HG03457 (cell line): ENCODE results near the gene RNU6-9.
"Not testable (repeated sequence)": the region's sequence is repeated elsewhere in the genome, so short reads cannot be mapped to it uniquely, and the experiment has no call there.

Experiments
- ATAC-seq: cut with Tn5 transposase; IDR thresholded peaks from one replicate; pipeline ENCODE4 v1.9.1; 2021; ENCODE audit warnings: moderate number of reproducible peaks; ENCODE audit not compliant: unreplicated experiment

RNU6-9 gene

GRCh38 chr19:876780-877314, 16.4 kb upstream of the RNU6-9 start:
- no peak for ATAC-seq

DNA sequence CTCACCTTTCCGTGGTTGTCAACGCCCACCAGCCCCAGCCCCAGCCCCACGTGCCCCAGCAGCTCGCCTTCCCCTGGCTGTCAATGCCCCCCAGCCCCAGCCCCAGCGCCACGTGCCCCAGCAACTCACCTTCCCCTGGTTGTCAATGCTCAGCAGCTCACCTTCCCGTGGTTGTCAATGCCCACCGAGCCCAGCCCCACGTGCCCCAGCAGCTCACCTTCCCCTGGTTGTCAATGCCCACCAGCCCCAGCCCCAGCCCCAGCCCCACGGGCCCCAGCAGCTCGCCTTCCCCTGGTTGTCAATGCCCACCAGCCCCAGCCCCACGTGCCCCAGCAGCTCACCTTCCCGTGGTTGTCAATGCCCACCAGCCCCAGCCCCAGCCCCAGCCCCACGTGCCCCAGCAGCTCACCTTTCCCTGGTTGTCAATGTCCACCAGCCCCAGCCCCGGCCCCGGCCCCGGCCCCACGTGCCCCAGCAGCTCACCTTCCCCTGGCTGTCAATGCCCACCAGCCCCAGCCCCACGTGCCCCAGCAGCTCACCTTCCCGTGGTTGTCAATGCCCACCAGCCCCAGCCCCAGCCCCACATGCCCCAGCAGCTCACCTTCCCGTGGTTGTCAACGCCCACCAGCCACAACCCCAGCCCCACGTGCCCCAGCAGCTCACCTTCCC, 15.2 kb upstream of the RNU6-9 start:
- not testable (repeated sequence) for ATAC-seq

DNA sequence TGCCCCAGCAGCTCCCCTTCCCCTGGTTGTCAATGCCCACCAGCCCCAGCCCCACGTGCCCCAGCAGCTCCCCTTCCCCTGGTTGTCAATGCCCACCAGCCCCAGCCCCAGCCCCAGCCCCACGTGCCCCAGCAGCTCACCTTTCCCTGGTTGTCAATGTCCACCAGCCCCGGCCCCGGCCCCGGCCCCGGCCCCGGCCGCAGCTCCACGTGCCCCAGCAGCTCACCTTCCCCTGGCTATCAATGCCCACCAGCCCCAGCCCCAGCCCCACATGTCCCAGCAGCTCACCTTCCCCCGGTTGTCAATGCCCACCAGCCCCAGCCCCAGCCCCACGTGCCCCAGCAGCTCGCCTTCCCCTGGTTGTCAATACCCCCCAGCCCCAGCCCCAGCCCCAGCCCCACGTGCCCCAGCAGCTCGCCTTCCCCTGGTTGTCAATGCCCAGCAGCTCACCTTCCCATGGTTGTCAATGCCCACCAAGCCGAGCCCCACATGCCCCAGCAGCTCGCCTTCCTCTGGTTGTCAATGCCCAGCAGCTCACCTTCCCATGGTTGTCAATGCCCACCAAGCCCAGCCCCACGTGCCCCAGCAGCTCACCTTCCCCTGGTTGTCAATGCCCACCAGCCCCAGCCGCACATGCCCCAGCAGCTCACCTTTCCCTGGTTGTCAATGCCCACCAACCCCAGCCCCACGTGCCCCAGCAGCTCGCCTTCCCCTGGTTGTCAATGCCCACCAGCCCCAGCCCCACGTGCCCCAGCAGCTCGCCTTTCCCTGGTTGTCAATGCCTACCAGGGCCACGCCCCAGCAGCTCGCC, 14.3 kb upstream of the RNU6-9 start:
- ATAC-seq, result not testable (repeated sequence)

- no peak for ATAC-seq
Measured at GRCh38 chr19:879711-880438, 13.4 kb upstream of the RNU6-9 start.

- ATAC-seq, result no peak
Measured at GRCh38 chr19:881385-882071, 11.8 kb upstream of the RNU6-9 start.

DNA sequence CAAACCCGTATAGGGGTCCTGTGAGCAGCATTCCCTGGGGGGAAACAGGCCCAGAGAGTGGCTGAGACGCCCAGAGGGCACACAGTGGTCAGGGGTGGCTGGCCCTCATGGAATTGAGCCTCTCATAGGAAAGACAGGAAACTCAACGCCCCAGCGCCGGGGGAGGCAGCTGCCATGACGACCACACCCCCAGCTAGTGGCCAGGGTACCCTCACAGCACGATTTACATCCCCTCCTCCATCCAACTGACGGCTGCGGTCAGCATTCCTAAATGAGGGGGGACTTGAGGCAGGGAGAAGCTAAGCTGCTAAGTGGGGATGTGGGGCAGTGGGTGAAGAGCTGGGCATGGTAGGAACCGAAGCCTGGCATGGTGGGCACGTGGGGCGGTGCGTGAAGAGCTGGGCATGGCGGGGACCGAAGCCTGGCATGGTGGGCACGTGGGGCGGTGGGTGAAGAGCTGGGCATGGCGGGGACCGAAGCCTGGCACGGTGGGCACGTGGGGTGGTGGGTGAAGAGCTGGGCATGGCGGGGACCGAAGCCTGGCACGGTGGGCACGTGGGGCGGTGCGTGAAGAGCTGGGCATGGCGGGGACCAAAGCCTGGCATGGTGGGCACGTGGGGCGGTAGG, 10.3 kb upstream of the RNU6-9 start:
- ATAC-seq, result no peak

GRCh38 chr19:883661-884211, 9.5 kb upstream of the RNU6-9 start:
- ATAC-seq, result no peak

DNA sequence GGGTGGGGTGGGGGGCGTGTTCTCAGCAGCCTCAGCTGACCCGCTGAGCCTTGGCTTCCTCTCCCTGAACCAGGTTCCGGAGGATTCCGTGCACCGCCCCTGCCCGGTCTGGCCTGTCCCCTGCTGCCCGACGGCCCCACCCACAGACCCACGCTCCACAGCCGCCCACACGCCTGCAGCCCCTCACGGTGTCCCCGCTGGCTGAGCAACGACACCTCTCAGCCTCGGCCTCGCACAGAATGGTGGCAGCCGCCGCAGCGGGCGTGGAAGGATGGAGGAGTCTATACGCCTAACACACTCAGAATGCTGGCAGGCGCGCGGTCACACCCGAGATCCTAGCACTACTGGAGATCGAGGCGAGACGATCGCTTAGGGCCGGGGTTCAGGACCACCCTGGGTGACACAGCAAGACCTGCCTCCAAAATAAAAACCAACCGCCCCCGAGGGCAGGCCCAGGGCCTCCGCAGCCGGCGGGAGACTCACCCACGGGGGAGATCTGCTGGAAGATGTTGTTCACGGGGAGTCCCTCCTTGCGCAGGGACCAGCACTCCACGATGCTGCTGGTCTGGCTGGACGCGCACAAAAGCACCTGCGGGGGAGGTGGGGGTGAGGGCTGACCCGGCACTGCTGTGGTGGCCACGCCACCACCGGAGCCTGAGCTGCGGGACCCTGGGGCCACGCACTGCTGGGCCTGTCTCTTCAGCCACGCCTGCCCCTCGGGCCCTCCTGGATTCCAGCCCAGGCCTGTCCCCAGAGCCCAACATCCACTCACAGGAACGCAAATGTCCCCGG, 8.7 kb upstream of the RNU6-9 start:
- ATAC-seq, result no peak

GRCh38 chr19:885536-886224, 7.6 kb upstream of the RNU6-9 start:
- ATAC-seq, result no peak

GRCh38 chr19:887072-887471, 6.2 kb upstream of the RNU6-9 start:
- ATAC-seq, result no peak

GRCh38 chr19:887599-887998, 5.7 kb upstream of the RNU6-9 start:
- ATAC-seq, result no peak

GRCh38 chr19:888581-889385, 4.5 kb upstream of the RNU6-9 start:
- ATAC-seq, result no peak

DNA sequence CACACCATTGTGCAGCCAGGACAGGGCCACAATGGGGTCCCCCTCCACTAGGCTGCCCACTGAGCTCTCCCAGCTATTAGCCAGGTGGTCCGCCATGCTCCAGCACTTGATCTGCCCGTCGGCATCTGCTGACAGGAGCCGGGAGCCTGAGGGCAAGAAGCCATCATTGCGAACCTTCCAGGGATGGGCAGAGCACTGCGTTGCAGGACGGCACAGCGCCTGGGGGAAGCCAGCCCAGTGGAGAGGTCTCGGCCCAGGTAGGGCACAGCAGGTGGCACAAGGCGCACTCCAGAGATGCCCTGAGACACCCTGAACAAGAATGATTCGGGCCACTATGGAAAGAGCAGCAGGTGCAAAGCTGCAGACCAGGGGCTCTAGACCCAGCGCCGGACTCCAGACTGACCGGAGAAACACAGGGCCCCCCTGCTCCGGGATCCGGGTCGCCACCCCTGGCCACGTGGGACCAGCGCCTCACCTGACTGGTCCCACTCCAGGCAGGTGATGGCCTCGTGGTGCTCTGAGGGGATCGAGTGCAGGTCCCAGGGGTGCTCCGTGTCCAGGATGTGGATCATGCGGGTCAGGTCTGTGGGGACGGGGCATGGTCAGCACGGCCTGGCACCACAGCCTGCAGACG, 3.5 kb upstream of the RNU6-9 start:
- no peak for ATAC-seq

DNA sequence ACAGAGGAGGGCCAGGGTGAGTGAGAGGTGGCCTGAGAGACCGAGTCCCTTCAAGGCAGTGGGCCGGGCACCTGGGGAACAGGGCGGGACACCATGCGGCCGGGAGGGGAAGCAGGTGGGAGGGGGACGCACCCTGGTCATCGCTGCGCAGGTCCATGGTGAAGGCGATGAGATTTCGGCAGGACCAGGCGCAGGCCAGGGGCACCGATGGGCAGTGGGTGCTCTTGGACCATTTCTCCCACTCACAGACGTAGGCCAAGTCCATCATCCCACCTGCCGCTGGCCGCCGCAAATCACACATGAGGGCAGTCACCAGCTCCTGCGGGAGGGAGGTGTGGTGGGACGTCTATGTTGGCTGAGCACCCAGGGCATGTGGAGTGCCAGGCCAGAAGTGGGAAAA, 2.5 kb upstream of the RNU6-9 start:
- ATAC-seq, result no peak

- ATAC-seq, result not testable (repeated sequence)
Measured at GRCh38 chr19:891421-892200, 1.7 kb upstream of the RNU6-9 start.

- ATAC-seq, result no peak
Measured at GRCh38 chr19:892243-892893, 916 bp upstream of the RNU6-9 start.
